ENCODE results near the gene DMXL1.

DNA sequence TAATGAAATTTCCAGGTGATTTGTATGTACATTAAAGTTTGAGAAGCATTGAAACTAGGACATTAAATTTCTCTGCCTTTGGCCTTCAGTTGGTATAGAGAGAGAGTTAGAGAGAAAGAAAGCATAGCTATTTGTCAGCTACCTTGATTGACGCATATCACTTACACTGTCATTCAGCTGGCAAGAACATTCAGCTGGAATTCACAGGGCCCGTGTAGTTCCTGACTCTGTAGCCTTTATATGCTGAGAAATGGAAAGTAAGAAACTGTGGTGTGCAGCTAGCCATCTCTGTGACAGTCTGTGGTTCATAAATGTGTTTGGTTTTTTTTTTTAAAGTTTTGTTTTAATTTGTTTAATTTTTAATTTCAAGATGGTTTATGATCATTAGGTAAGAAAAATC is 58.9 kb downstream of the DMXL1 start:
- TF ChIP-seq, protein P1, sequence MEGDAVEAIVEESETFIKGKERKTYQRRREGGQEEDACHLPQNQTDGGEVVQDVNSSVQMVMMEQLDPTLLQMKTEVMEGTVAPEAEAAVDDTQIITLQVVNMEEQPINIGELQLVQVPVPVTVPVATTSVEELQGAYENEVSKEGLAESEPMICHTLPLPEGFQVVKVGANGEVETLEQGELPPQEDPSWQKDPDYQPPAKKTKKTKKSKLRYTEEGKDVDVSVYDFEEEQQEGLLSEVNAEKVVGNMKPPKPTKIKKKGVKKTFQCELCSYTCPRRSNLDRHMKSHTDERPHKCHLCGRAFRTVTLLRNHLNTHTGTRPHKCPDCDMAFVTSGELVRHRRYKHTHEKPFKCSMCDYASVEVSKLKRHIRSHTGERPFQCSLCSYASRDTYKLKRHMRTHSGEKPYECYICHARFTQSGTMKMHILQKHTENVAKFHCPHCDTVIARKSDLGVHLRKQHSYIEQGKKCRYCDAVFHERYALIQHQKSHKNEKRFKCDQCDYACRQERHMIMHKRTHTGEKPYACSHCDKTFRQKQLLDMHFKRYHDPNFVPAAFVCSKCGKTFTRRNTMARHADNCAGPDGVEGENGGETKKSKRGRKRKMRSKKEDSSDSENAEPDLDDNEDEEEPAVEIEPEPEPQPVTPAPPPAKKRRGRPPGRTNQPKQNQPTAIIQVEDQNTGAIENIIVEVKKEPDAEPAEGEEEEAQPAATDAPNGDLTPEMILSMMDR (conservative IDR thresholded peaks at IDR 0.05; ENCODE audit: low read depth in 2 of 2) = no peak
- no peak for TF ChIP-seq CREB1 (CRISPR knock-in tag; IDR thresholded peaks at IDR 0.05; ENCODE audit: low read depth)
- TF ChIP-seq, protein P2, sequence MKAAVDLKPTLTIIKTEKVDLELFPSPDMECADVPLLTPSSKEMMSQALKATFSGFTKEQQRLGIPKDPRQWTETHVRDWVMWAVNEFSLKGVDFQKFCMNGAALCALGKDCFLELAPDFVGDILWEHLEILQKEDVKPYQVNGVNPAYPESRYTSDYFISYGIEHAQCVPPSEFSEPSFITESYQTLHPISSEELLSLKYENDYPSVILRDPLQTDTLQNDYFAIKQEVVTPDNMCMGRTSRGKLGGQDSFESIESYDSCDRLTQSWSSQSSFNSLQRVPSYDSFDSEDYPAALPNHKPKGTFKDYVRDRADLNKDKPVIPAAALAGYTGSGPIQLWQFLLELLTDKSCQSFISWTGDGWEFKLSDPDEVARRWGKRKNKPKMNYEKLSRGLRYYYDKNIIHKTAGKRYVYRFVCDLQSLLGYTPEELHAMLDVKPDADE (IDR thresholded peaks at IDR 0.05) = no peak
- no peak for TF ChIP-seq STAT1 (IDR thresholded peaks at IDR 0.05; ENCODE audit: unreplicated experiment)
- TF ChIP-seq EZH2phosphoT487 (IDR thresholded peaks at IDR 0.05; ENCODE audit: unreplicated experiment) = no peak
- no peak for TF ChIP-seq POLR2AphosphoS5 (IDR thresholded peaks at IDR 0.05; ENCODE audit: low read depth)
